ENCODE data around the gene BCL2L1.

GRCh38 chr20:31740208-31740607 lies 17.5 kb upstream of the BCL2L1 start:
- no peak for TF ChIP-seq POLR2A (IDR thresholded peaks at IDR 0.05; ENCODE audit: low read depth, low read length)
- no peak for TF ChIP-seq TAF1 (IDR thresholded peaks at IDR 0.05; ENCODE audit: borderline replicate concordance, low read depth, low read length)
- no peak for TF ChIP-seq POLR2AphosphoS5 (IDR thresholded peaks at IDR 0.05; ENCODE audit: low read depth, low read length)

Measured in GM12892 (cell line).